ENCODE data around the gene NTN5. TPM values are rescaled to one million over a fixed set of nuclear protein-coding genes. Genes with fewer than 3 reads are reported as not detected.

Gene NTN5
- total and polyA plus RNA-seq, 2 of the 4 experiments (the other 2 are of a cell fraction), result 0.19 TPM; not detected in 1

GRCh38 chr19:48645620-48646000 lies 27.2 kb downstream of the NTN5 start:
- H4K5ac ChIP-seq (ENCODE audit: low read depth, low read length), result peak overlapping the region; percentile 3
- no peaks in the 10 kb centered on the region for H4K20me1 ChIP-seq (ENCODE audit: insufficient read depth, low read length)
- peak overlapping the region; percentile 17 for H3K23ac ChIP-seq (ENCODE audit: low read depth, low read length)
- no peak overlapping the region for H2BK5ac ChIP-seq (ENCODE audit: low read depth, low read length, poor library complexity, severe bottlenecking)
- no peak overlapping the region for H3K56ac ChIP-seq (ENCODE audit: extremely low read depth, insufficient read depth, low read length)
- H2BK20ac ChIP-seq (ENCODE audit: low read depth, low read length), result no peak overlapping the region
- 0 out of 2 replicates have a peak overlapping the region, but pooled peaks have one; percentile 41 for H3K4ac ChIP-seq (ENCODE audit: low read depth, low read length)
- dilution Hi-C loops (cut with HindIII; ENCODE audit: low sequenced_read_pairs, unreplicated experiment), result no loop called here
- 0 out of 2 replicates have a peak overlapping the region, but pooled peaks have one; percentile 1 for H4K91ac ChIP-seq (ENCODE audit: insufficient read depth, low read depth, low read length)
- peak overlapping the region; percentile 76 to 93; a peak in 3 of 4 replicates for H4K8ac ChIP-seq (ENCODE audit: low read depth in 2 of 2, low read length in 2 of 2)
- no peaks in the 10 kb centered on the region; the same call in 1 of the 2 replicates for H3K9me1 ChIP-seq (ENCODE audit: insufficient read depth, low read length)
- H3K4me1 ChIP-seq (ENCODE audit: control insufficient read depth, insufficient read depth, low read length), result peaks cover 5% of the 10 kb centered on the region
- H3K36me3 ChIP-seq (ENCODE audit: control insufficient read depth, insufficient read depth, low read length), result no peaks in the 10 kb centered on the region
- POLR2A ChIA-PET (ENCODE audit: unreplicated experiment), result interaction anchor here (0.7 kb wide), 1 partner anchor 197 kb away, joined by 3 read pairs; no protein-coding TSS in a partner anchor
- CTCF ChIA-PET, result interaction anchor here (0.5 to 1.4 kb wide), 4 partner anchors 137 to 681 kb away, joined by 3 to 6 read pairs (median 4); no protein-coding TSS in a partner anchor
- H3K4me3 ChIP-seq (ENCODE audit: insufficient read depth, low read depth, low read length), result peak overlapping the region; percentile 44
- no peak overlapping the region for H3K18ac ChIP-seq (ENCODE audit: low read depth, low read length)
- WGBS, 2 experiments (ENCODE audit: extremely low coverage in 2 of 2, insufficient read length in 1 of 2), result 0% methylated on average over 3 of the region's 6 CpGs; no CpG with 5 or more reads in 1 of the 2 experiments
- H3K9ac ChIP-seq (ENCODE audit: low read depth, low read length), result peak overlapping the region; percentile 13
- in situ Hi-C loops (cut with MboI; ENCODE audit: low sequenced_read_pairs), result loop anchor here (10.0 kb wide), 2 partner anchors 189 to 319 kb away; partner anchors contain the start of genes FTL and HSD17B14
- peak overlapping the region; percentile 21; the same call in 1 of the 2 replicates for H3K27ac ChIP-seq (ENCODE audit: insufficient read depth, low read length)
- DNase-seq (no peak), ATAC-seq (ENCODE audit: low read depth) (no peak; the same call in 1 of the 2 replicates)
- H2BK120ac ChIP-seq (ENCODE audit: low read depth, low read length), result peak overlapping the region; percentile 52; the same call in 1 of the 2 replicates
- H3K27me3 ChIP-seq (ENCODE audit: control insufficient read depth, insufficient read depth, low read length), result no peaks in the 10 kb centered on the region
- no peaks in the 10 kb centered on the region for H3K79me1 ChIP-seq (ENCODE audit: low read depth in 1 of 2, low read length in 2 of 2)
- no TSS peak for BruUV-seq (replicated peaks)
- no peak overlapping the region for H2AK5ac ChIP-seq (ENCODE audit: low read depth, low read length)
- peak overlapping the region; percentile 84 for H3K4me2 ChIP-seq (ENCODE audit: low read depth, low read length)
- H3K14ac ChIP-seq (replicated peaks; ENCODE audit: low read depth, low read length), result peak overlapping the region; percentile 3
- peak overlapping the region; percentile 91 for H2AFZ ChIP-seq (replicated peaks; ENCODE audit: low read length, poor library complexity)
- no peak overlapping the region for H2AK9ac ChIP-seq (replicated peaks; ENCODE audit: low read depth, low read length, poor library complexity)
- 0 out of 3 replicates have a peak overlapping the region, but pooled peaks have one; percentile 26 for H2BK15ac ChIP-seq (ENCODE audit: low read depth, low read length)
- intact Hi-C loops (cut with micrococcal nuclease), result loop anchor here (5.0 to 10.0 kb wide), 2 partner anchors 197 to 319 kb away; partner anchors contain the start of gene FTL
- H3K9me3 ChIP-seq (ENCODE audit: control insufficient read depth, insufficient read depth, low read length), result no peaks in the 10 kb centered on the region
- TF ChIP-seq POLR2A (IDR thresholded peaks at IDR 0.05; ENCODE audit: low read depth, low read length) (no peak), SMC3 (IDR thresholded peaks at IDR 0.05; ENCODE audit: low read depth, low read length) (no peak), NFE2L2 (IDR thresholded peaks at IDR 0.05; ENCODE audit: low read depth, low read length) (no peak), CEBPB (IDR thresholded peaks at IDR 0.05; ENCODE audit: low read depth, low read length) (no peak), MAFK (IDR thresholded peaks at IDR 0.05; ENCODE audit: low read depth, low read length) (no peak), FOS (IDR thresholded peaks at IDR 0.05; ENCODE audit: low read depth, low read length) (no peak), MAZ (IDR thresholded peaks at IDR 0.05; ENCODE audit: borderline replicate concordance, low read depth, low read length) (no peak), MXI1 (IDR thresholded peaks at IDR 0.05; ENCODE audit: borderline replicate concordance, low read depth, low read length) (no peak), BHLHE40 (IDR thresholded peaks at IDR 0.05; ENCODE audit: low read depth, low read length) (no peak), RCOR1 (IDR thresholded peaks at IDR 0.05; ENCODE audit: insufficient replicate concordance, low read length) (no peak), CHD1 (IDR thresholded peaks at IDR 0.05; ENCODE audit: low read depth, low read length) (no peak), RFX5 (IDR thresholded peaks at IDR 0.05; ENCODE audit: low read depth, low read length) (no peak)
- TF ChIP-seq, protein P1, sequence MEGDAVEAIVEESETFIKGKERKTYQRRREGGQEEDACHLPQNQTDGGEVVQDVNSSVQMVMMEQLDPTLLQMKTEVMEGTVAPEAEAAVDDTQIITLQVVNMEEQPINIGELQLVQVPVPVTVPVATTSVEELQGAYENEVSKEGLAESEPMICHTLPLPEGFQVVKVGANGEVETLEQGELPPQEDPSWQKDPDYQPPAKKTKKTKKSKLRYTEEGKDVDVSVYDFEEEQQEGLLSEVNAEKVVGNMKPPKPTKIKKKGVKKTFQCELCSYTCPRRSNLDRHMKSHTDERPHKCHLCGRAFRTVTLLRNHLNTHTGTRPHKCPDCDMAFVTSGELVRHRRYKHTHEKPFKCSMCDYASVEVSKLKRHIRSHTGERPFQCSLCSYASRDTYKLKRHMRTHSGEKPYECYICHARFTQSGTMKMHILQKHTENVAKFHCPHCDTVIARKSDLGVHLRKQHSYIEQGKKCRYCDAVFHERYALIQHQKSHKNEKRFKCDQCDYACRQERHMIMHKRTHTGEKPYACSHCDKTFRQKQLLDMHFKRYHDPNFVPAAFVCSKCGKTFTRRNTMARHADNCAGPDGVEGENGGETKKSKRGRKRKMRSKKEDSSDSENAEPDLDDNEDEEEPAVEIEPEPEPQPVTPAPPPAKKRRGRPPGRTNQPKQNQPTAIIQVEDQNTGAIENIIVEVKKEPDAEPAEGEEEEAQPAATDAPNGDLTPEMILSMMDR (conservative IDR thresholded peaks at IDR 0.05; ENCODE audit: low read depth, low read length), result no peak
- TF ChIP-seq, protein P2, sequence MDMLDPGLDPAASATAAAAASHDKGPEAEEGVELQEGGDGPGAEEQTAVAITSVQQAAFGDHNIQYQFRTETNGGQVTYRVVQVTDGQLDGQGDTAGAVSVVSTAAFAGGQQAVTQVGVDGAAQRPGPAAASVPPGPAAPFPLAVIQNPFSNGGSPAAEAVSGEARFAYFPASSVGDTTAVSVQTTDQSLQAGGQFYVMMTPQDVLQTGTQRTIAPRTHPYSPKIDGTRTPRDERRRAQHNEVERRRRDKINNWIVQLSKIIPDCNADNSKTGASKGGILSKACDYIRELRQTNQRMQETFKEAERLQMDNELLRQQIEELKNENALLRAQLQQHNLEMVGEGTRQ (IDR thresholded peaks at IDR 0.05; ENCODE audit: low read depth, low read length), result no peak
- TF ChIP-seq, protein P3, sequence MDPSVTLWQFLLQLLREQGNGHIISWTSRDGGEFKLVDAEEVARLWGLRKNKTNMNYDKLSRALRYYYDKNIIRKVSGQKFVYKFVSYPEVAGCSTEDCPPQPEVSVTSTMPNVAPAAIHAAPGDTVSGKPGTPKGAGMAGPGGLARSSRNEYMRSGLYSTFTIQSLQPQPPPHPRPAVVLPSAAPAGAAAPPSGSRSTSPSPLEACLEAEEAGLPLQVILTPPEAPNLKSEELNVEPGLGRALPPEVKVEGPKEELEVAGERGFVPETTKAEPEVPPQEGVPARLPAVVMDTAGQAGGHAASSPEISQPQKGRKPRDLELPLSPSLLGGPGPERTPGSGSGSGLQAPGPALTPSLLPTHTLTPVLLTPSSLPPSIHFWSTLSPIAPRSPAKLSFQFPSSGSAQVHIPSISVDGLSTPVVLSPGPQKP (IDR thresholded peaks at IDR 0.05; ENCODE audit: borderline replicate concordance, low read depth, low read length), result no peak

All from IMR-90 (cell line).